Fibroblast of lung (primary cell): Measurements from ENCODE around the gene TNRC6C.

Experiments
- EZH2 ChIP-seq: IDR thresholded peaks from 2 replicates; pipeline ENCODE4 v1.5.1; 2012; ENCODE audit warnings: low read length, control low read depth, mild to moderate bottlenecking; ENCODE audit errors: missing control alignments
- TF ChIP-seq, protein P1 (sequence below), 2 donors: IDR thresholded peaks in 1 of 2; conservative IDR thresholded peaks in 1 of 2; 1 replicate in 1 of 2; 2 replicates in 1 of 2; pipeline ENCODE4 v1.5.1; 2011 to 2012; ENCODE audit warnings: low read length in 2 of 2, control low read depth in 1 of 2, inconsistent platforms in 1 of 2, low read depth in 1 of 2, mild to moderate bottlenecking in 1 of 2

DNA sequence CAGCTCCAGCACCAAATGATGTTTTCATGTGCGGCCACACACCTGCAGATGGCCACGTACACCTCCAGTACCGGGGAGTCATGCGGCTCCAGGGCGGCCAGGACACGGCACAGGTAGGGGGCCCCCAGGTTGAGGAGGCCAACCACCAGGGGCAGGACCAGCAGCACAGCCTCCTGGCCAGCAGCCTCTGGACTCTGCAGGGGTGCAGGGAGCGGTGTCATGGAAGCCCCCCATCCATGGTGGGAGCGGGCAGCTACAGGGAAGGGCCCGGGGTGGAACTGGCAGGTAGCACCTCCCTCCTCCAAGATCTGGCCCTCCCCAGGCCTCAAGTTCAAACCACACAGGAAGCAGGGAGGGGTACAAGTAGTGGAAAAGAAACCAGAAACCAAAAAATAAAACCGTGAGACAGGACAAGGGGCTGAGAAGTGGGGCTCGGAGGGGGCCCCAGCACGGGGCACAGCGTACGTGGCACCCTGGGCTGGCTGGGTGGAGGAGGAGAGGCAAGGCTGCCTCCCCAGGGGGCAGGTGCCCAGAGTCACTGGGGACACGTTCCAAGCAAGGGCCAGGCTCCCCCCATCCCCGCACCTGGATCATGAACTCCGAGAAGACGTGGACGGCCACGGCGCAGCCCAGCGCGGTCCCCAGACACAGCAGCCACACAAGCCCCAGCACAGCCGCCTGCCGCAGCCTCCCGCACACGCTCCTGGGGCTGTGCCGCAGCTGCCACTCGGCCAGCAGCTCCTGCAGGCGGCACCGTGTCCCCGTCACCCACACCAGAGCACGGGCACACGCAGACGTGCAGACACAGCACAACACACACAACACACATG is 162.7 kb downstream of the TNRC6C start:
- TF ChIP-seq EZH2: no peak
- TF ChIP-seq, protein P1, sequence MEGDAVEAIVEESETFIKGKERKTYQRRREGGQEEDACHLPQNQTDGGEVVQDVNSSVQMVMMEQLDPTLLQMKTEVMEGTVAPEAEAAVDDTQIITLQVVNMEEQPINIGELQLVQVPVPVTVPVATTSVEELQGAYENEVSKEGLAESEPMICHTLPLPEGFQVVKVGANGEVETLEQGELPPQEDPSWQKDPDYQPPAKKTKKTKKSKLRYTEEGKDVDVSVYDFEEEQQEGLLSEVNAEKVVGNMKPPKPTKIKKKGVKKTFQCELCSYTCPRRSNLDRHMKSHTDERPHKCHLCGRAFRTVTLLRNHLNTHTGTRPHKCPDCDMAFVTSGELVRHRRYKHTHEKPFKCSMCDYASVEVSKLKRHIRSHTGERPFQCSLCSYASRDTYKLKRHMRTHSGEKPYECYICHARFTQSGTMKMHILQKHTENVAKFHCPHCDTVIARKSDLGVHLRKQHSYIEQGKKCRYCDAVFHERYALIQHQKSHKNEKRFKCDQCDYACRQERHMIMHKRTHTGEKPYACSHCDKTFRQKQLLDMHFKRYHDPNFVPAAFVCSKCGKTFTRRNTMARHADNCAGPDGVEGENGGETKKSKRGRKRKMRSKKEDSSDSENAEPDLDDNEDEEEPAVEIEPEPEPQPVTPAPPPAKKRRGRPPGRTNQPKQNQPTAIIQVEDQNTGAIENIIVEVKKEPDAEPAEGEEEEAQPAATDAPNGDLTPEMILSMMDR (conservative IDR thresholded peaks at IDR 0.05 in 1 of 2, IDR thresholded peaks at IDR 0.05 in 1 of 2; ENCODE audit: low read depth in 1 of 2, low read length in 2 of 2): no peak
